G401 (cell line): Measurements from ENCODE around the gene PRMT7. TPM values are rescaled to one million over a fixed set of nuclear protein-coding genes. Genes with fewer than 3 reads are reported as not detected.
A peak's percentile ranks its signal among the peaks of the same experiment; 100 is the strongest.

Experiments used
- DNase-seq: peaks from one replicate; pipeline ENCODE4 v3.0.0-alpha.2; 2015; ENCODE audit warnings: low spot score
- in situ Hi-C: cut with HindIII; loops from 2 replicates; pipeline ENCODE4 v1.10.0; 2016; ENCODE audit warnings: low sequenced_read_pairs, mixed read lengths
- total RNA-seq: library from RNA; depleted of rRNA; stranded (reverse); fragments of >200 nt; shearing (Covaris generic); gene quantifications from 2 replicates; pipeline ENCODE4 v1.2.3, GENCODE V29; 2014; rRNA removed

PRMT7 gene, protein sequence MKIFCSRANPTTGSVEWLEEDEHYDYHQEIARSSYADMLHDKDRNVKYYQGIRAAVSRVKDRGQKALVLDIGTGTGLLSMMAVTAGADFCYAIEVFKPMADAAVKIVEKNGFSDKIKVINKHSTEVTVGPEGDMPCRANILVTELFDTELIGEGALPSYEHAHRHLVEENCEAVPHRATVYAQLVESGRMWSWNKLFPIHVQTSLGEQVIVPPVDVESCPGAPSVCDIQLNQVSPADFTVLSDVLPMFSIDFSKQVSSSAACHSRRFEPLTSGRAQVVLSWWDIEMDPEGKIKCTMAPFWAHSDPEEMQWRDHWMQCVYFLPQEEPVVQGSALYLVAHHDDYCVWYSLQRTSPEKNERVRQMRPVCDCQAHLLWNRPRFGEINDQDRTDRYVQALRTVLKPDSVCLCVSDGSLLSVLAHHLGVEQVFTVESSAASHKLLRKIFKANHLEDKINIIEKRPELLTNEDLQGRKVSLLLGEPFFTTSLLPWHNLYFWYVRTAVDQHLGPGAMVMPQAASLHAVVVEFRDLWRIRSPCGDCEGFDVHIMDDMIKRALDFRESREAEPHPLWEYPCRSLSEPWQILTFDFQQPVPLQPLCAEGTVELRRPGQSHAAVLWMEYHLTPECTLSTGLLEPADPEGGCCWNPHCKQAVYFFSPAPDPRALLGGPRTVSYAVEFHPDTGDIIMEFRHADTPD
- 75.9 and 85.9 TPM in 2 replicates for total RNA-seq

DNA sequence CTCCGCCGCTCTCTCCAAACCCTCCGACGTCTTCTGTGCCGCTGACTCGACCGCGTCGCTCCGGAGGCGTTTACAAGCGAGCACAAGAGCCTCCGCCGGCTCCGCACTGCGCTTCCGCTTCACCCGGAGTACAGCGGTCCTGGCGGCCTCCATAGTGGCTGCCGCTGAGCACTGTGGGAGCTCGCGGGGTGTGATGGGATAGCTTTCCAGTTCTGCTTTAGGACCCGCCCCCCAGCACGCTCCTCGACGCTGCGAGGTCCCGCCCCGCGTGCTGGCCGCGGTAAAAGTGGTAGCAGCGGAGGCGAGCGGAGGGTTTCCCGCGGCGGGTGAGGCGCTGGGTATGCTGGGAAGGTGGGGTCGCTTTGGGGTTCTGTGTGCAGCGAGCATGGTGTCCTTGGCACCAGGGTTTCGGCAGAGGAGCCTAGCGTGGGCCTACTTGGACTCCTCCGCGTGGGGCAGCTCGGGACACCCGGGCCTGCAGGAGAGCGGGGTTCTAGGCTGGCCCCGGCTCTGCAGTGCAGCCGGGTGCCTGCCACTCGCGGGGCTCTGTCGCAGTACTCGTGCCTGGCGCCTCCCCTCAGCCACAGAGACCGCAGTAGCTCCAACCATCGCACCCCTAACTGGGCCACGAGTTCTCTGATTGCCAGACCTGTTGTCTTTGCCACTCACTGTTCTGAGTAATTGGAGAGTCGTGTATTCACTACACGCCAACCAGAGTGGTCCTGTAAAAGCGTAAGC lies at the start of gene PRMT7, which contains the start of gene SLC7A6OS:
PRMT7 (plus strand) TSS at position 246 of the 738 bp plus-strand sequence. CDS start 4,961 bp downstream, outside the sequence.
SLC7A6OS (minus strand) TSS at position 173 of the 738 bp plus-strand sequence; CDS start at position 153, 20 bp downstream.
- peak; percentile 93 for DNase-seq
- in situ Hi-C loops = no loop called here

- in situ Hi-C loops = no loop called here
- DNase-seq = no peak
These were observed 47.2 kb upstream of the PRMT7 start for GRCh38 chr16:68263559-68264127.

DNA sequence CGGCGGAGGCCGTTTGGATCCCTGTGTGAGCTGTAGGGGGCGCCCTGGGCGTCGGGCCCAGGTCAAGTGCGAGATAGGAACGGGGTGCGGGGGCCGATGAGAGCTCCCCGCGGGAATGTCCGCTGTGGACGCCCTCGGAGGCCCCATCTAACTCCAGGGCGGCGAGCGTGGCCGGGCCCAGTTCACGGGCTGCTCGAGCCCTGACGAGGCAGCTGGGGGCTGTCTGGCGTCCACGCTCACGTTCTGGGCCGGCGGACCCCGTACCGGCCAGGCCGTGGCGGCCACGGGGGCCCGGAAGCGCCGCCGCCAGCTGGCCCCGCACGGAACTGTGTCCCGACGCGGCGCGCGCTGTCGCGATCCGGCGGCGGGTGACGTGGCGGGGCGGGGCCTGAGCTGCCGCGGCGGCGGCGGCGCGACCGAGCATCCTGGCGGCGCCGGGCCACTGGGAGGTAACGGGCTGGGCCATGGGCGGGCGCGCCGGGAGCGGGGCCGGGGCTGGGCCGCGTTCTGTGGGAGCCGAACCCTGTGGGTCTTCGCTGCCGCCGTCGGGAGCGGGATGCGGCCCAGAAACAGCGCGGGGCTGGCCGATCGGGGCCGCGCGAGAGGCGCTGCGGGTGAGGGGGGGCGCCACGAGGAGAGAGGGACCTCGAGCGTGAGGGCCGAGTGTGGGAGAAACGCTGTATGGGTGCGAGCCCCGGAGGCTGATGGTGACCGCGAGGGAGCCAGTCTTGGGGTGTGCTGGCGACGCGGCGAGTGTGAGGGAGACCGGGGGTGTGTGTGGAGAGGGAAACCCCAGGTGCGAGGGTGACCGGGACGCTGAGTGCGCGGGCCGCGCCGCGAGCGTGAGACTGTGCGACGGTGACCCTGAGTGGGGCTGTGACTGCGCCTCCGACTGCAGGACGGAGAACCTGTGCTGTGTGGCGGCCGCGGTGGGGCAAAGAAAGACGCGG lies 46.4 kb upstream of the PRMT7 start, which contains the start of gene SLC7A6:
SLC7A6 (plus strand) TSS at position 399 of the 950 bp plus-strand sequence. CDS start 10,201 bp downstream, outside the sequence.
- peak; percentile 57 for DNase-seq
- in situ Hi-C loops = no loop called here

- DNase-seq = peak; percentile 67
- in situ Hi-C loops = no loop called here
These were observed 45.5 kb upstream of the PRMT7 start for GRCh38 chr16:68265078-68265920.

DNA sequence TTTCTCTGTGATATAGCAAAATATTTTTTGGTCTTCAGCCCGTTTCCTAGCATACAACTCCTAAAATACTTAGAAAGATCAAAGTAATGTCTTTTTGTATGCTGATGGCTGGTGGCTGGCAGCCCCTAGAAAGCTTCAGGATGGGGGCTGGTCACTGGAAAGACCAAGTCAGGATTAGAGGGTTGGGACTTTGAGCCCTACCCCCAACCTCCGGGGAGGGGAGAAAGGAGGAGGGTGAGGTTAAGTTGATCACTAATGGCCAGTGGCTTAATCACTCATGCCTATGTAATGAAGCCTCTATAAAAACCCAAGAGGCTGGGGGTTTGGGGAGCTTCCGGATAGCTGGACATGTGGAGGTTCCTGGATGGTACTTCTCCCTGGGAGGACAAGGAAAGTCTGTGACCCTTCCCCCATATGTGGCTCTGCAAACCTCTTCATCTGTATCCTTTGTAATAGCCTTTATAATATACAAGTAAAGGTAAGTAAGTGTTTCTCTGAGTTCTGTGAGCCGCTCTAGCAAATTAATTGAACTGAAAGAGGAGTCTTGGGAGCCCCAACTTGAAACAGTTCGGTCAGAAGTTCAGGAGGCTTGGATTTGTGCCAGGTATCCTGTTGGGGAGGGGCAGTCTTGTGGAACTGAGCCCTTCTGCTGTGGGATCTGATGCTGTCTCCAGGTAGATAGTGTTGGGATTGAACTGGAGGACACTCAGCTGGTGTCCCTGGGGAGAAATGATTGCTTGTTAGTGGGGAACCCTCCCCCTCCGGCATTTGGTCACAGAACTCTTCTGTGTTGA lies 43.0 kb upstream of the PRMT7 start:
- DNase-seq = no peak
- in situ Hi-C loops = no loop called here

DNA sequence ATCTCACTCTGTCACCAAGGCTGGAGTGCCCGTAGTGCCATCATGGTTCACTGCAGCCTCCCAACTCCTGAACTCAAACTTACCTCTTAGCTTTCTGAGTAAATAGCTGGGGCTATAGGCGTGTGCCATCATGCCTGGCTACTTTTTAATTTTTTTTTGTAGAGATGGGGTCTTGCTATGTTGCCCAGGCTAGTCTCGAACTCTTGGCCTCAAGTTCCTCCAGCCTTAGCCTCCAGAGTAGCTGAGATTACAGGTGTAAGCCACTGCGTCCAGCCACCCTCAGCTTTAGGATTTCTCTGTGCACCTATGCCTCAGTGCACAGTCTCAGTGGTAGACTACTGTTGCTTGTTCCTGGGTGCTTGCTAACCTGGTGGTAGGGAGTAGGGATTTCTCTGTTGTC lies 41.0 kb upstream of the PRMT7 start:
- no peak for DNase-seq
- in situ Hi-C loops = no loop called here

- DNase-seq = no peak
- in situ Hi-C loops = no loop called here
These were observed 40.5 kb upstream of the PRMT7 start for GRCh38 chr16:68270353-68270752.

- in situ Hi-C loops = no loop called here
- no peak for DNase-seq
These were observed 38.2 kb upstream of the PRMT7 start for GRCh38 chr16:68272507-68273209.

- in situ Hi-C loops = no loop called here
- DNase-seq = no peak
These were observed 37.4 kb upstream of the PRMT7 start for GRCh38 chr16:68273459-68273858.

DNA sequence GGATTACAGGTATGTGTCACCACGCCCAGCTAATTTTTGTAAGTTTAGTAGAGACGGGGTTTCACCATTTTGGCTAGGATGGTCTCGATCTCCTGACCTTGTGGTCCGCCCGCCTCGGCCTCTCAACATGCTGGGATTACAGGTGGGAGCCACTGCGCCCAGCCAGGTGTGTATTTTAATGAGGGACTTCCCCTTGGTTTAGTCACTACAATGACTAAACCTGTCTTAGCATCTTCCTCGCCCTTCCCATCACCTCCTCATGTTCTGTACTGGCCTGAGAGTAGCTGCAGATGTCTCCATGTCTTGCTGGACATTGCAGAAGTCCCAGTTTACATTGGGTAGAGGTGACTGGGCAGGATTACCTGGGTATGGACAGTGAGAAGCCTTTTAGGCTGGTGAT lies 36.9 kb upstream of the PRMT7 start:
- in situ Hi-C loops = no loop called here
- no peak for DNase-seq

GRCh38 chr16:68274441-68274840 lies 36.4 kb upstream of the PRMT7 start:
- DNase-seq = no peak

DNA sequence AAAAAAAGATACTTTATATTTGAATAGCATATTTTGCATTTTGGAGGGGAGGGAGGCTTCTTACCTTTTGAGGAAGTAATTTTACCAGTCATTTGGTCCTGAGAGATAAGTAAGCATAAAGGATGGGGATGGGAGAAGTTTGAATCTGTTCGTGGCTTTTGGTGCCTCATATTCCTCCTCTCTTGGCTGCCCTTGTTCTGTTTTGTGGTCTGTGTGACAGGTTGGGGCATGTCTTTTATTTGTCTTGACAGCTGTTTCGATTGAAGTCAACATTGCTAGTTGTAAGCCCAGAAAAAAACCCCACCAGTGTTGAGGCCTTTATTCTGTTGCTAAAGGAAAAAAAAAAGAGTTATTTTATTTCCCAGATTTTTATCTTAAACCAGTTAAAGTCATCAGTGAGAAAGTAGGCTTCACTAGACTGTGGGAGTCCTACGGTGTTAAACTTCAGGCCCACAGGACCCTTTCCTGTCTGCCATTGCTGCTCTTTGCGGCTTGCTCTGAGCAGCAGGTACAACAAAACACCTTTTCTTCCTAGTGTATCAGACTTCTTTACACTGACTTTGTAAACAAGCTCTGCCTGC lies 35.1 kb upstream of the PRMT7 start:
- in situ Hi-C loops = no loop called here
- no peak for DNase-seq

More at GRCh38 chr16:68274441-68274840, 36.4 kb upstream of the PRMT7 start:
- in situ Hi-C loops = no loop called here

DNA sequence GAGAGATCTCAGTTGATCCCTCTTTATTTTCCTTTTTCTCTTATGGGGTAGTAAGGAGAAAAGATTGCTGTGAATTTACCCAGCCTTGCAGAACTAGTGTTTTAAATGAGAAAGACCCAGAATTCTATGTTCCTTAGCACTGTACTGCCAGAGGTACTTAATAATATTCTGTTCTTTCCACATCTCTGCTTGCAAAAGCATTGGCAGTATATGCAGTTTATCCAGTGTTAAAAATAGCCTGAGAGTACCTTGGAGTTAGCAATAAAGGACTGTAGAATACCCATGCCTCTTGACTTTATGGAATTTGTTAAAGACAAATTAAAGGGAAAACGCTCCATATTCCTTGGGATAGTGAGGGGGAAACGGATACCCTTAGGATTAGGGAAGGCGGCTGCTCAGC lies 34.6 kb upstream of the PRMT7 start:
- DNase-seq = no peak
- in situ Hi-C loops = no loop called here

- no peak for DNase-seq
- in situ Hi-C loops = no loop called here
These were observed 30.9 kb upstream of the PRMT7 start for GRCh38 chr16:68279726-68280558.
